Esophagus squamous epithelium (tissue), 4 donors: ENCODE data around the gene ICAM4.

ENCODE experiments used
- CTCF ChIP-seq, 6 experiments: fragments of 450-650 bp in 4 of 6; fragments of 200-600 bp in 2 of 6; sonication (generic) in 2 of 6; IDR thresholded peaks; one replicate each; pipeline ENCODE4 v1.5.1; 2016 to 2019; ENCODE audit warnings: antibody characterized with exemption in 6 of 6, mild to moderate bottlenecking in 4 of 6, moderate library complexity in 4 of 6
- POLR2A ChIP-seq, 4 donors: fragments of 450-650 bp; IDR thresholded peaks; one replicate each; pipeline ENCODE4 v1.6.1; 2017; ENCODE audit warnings: antibody characterized with exemption in 4 of 4, mild to moderate bottlenecking in 4 of 4, moderate library complexity in 3 of 4

GRCh38 chr19:10306327-10306726 is 19.6 kb downstream of the ICAM4 start:
- TF ChIP-seq CTCF (IDR thresholded peaks at IDR 0.05) (no peak), POLR2A (IDR thresholded peaks at IDR 0.05) (no peak)
